ENCODE measurements around the gene RPS6KA1.
"Not testable (repeated sequence)": the region's sequence is repeated elsewhere in the genome, so short reads cannot be mapped to it uniquely, and the experiment has no call there.

Gene RPS6KA1

GRCh38 chr1:26602378-26602959, 72.9 kb downstream of the RPS6KA1 start:
- DNase-seq (ENCODE audit: low spot score) = peak; percentile 88

GRCh38 chr1:26603856-26604255, 74.3 kb downstream of the RPS6KA1 start:
- no peak for DNase-seq (ENCODE audit: low spot score)

DNA sequence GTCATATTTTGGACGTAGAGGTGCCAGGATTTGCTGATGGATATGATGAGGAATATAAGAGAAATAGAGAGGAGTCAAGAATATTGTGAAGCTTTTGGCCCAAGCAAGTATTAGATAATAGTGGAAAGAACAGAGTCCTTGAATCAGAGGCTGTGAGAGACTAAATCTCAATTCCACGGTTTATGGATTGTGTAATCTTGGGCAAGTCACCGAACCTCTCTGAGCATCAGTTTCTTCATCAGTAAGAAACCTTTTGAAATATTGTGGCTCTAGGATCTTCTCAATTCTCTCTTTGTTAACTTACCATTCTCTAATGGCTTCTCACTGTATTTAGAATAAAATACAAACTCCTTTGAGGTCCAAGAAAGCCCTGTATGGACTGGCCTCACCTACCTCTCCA, 77.6 kb downstream of the RPS6KA1 start:
- no peak for DNase-seq (ENCODE audit: low spot score)

GRCh38 chr1:26608895-26609294, 79.3 kb downstream of the RPS6KA1 start:
- DNase-seq (ENCODE audit: low spot score) = no peak

GRCh38 chr1:26610781-26611180, 81.2 kb downstream of the RPS6KA1 start:
- no peak for DNase-seq (ENCODE audit: low spot score)

DNA sequence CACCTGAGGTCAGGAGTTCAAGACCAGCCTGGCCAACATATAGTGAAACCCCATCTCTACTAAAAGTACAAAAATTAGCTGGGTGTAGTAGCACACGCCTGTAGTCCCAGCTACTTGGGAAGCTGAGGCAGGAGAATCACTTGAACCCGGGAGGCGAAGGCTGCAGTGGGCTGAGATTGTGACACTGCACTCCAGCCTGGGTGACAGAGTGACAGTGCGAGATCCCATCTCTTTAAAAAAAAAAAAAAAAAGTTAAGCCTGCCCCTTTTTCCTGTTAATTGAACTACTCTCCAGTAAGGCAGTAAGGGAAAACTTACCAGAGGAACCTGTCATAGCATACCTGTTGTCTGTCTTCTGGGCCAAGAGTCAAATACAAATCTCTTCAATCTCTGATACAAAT, 83.1 kb downstream of the RPS6KA1 start:
- not testable (repeated sequence) for DNase-seq (ENCODE audit: low spot score)

GRCh38 chr1:26614655-26615411, 85.3 kb downstream of the RPS6KA1 start:
- DNase-seq (ENCODE audit: low spot score) = no peak

- DNase-seq (ENCODE audit: low spot score) = no peak
Observed at GRCh38 chr1:26616881-26617280, 87.3 kb downstream of the RPS6KA1 start.

- DNase-seq (ENCODE audit: low spot score) = peak; percentile 36
Observed at GRCh38 chr1:26618561-26618960, 89.0 kb downstream of the RPS6KA1 start.

Measured in NAMALWA (cell line).